Endothelial cell of umbilical vein (primary cell): ENCODE results near the gene PPP1R16B.

Source experiments
- CTCF ChIP-seq, 2 donors: IDR thresholded peaks; 1 replicate in 1 of 2; 2 replicates in 1 of 2; pipeline ENCODE4 v1.5.1; 2011; ENCODE audit warnings: low read length in 2 of 2, mild to moderate bottlenecking in 2 of 2, moderate library complexity in 2 of 2, control low read depth in 1 of 2, inconsistent platforms in 1 of 2, low read depth in 1 of 2; ENCODE audit not compliant: insufficient read depth in 1 of 2; ENCODE audit errors: extremely low read depth in 1 of 2
- EZH2 ChIP-seq: IDR thresholded peaks from 2 replicates; pipeline ENCODE4 v1.6.1; 2012; ENCODE audit warnings: borderline replicate concordance, low read depth, mild to moderate bottlenecking, moderate library complexity, low read length, inconsistent platforms; ENCODE audit not compliant: severe bottlenecking
- FOS ChIP-seq: IDR thresholded peaks from 2 replicates; pipeline ENCODE4 v1.6.1; 2011; ENCODE audit warnings: mild to moderate bottlenecking, low read length, moderate library complexity, borderline replicate concordance; ENCODE audit not compliant: insufficient read depth
- JUN ChIP-seq: IDR thresholded peaks from 2 replicates; pipeline ENCODE4 v1.6.1; 2011; ENCODE audit warnings: borderline replicate concordance, low read depth; ENCODE audit not compliant: insufficient read length, insufficient read depth
- MAX ChIP-seq: IDR thresholded peaks from 2 replicates; pipeline ENCODE4 v1.6.1; 2011; ENCODE audit not compliant: insufficient read depth, insufficient read length
- MYC ChIP-seq: IDR thresholded peaks from one replicate; pipeline ENCODE4 v1.6.1; 2011; ENCODE audit warnings: mild to moderate bottlenecking, low read depth, low read length
- POLR2A ChIP-seq: IDR thresholded peaks from 2 replicates; pipeline ENCODE4 v1.6.1; 2012; ENCODE audit warnings: low read depth, mild to moderate bottlenecking, control low read depth, low read length
- POLR2AphosphoS5 ChIP-seq: IDR thresholded peaks from 2 replicates; pipeline ENCODE4 v1.6.1; 2012; ENCODE audit warnings: low read depth, mild to moderate bottlenecking, control low read depth, low read length, moderate library complexity; ENCODE audit not compliant: insufficient read depth

GRCh38 chr20:38957915-38958485 is 152.5 kb downstream of the PPP1R16B start:
- TF ChIP-seq CTCF (IDR thresholded peaks at IDR 0.05; ENCODE audit: extremely low read depth in 1 of 2, insufficient read depth in 1 of 2, low read depth in 1 of 2, low read length in 2 of 2) (no peak), POLR2A (no peak), POLR2AphosphoS5 (no peak), FOS (no peak), EZH2 (no peak), MAX (no peak), JUN (no peak), MYC (no peak)
